ENCODE measurements around the gene SLC9A5. TPM values are rescaled to one million over a fixed set of nuclear protein-coding genes. Genes with fewer than 3 reads are reported as not detected.

The SLC9A5 gene
- total and polyA plus RNA-seq, 9 of the 15 experiments (the other 6 are each of a cell fraction or from before 2014, with no cell fraction given) = 0.06 to 3.1 (median 1.2) TPM

DNA sequence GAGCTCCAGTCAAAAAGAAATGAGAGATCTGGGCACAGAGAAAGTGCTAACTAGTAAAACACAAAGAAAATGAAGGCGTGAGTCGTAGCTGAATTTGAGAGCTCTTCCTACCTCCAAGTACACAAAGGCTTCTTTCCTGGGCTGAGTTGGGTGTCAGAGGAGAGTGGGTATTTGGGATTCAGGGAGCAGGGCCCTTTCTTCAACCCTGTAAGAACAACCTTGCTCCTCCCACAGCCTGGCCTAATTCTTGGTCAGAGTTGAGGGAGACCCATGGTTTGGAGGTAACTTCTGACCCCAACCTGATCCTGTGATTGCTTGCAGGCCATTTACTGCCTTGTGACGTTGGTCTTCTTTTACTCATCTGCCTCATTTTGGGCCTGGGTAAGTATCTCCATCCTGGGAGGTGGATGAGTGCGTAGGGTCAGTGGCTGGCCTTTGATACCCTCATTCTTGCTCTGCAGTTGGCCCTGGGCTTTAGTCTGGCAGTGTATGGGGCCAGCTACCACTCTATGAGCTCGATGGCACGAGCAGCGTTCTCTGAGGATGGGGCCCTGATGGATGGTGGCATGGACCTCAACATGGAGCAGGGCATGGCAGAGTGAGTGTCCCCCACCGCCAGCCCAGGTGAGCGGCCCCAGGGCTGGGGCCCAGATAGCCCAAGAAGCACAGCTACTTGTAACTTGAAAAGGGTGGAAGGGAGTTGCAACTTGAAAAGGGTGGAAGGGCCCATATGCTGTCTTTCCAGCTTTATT, 20.6 kb upstream of the SLC9A5 start (continued):
- TF ChIP-seq, protein P1, sequence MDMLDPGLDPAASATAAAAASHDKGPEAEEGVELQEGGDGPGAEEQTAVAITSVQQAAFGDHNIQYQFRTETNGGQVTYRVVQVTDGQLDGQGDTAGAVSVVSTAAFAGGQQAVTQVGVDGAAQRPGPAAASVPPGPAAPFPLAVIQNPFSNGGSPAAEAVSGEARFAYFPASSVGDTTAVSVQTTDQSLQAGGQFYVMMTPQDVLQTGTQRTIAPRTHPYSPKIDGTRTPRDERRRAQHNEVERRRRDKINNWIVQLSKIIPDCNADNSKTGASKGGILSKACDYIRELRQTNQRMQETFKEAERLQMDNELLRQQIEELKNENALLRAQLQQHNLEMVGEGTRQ (CRISPR knock-in tag; IDR thresholded peaks at IDR 0.05) = no peak
- no peak for TF ChIP-seq ZNF75A (CRISPR knock-in tag; IDR thresholded peaks at IDR 0.05)
- TF ChIP-seq SUPT5H (IDR thresholded peaks at IDR 0.05) = peak; percentile 52
- TF ChIP-seq EHMT2 (IDR thresholded peaks at IDR 0.05) = no peak
- 0 out of 2 replicates have a peak, but pooled peaks have one; percentile 17 for TF ChIP-seq POLR2A (conservative IDR thresholded peaks at IDR 0.05)
- no peak for TF ChIP-seq NFRKB (IDR thresholded peaks at IDR 0.05; ENCODE audit: low read depth)
- no peak for TF ChIP-seq TEAD2 (tag; IDR thresholded peaks at IDR 0.05)
- TF ChIP-seq, protein P2, sequence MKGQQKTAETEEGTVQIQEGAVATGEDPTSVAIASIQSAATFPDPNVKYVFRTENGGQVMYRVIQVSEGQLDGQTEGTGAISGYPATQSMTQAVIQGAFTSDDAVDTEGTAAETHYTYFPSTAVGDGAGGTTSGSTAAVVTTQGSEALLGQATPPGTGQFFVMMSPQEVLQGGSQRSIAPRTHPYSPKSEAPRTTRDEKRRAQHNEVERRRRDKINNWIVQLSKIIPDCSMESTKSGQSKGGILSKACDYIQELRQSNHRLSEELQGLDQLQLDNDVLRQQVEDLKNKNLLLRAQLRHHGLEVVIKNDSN (CRISPR knock-in tag; IDR thresholded peaks at IDR 0.05) = 0 out of 2 replicates have a peak, but pooled peaks have one; percentile 10
- no peak for TF ChIP-seq HDAC3 (IDR thresholded peaks at IDR 0.05; ENCODE audit: borderline replicate concordance, partially characterized antibody)
- TF ChIP-seq HCFC1 (IDR thresholded peaks at IDR 0.05; ENCODE audit: low read depth, low read length) = no peak
- TF ChIP-seq, protein P3, sequence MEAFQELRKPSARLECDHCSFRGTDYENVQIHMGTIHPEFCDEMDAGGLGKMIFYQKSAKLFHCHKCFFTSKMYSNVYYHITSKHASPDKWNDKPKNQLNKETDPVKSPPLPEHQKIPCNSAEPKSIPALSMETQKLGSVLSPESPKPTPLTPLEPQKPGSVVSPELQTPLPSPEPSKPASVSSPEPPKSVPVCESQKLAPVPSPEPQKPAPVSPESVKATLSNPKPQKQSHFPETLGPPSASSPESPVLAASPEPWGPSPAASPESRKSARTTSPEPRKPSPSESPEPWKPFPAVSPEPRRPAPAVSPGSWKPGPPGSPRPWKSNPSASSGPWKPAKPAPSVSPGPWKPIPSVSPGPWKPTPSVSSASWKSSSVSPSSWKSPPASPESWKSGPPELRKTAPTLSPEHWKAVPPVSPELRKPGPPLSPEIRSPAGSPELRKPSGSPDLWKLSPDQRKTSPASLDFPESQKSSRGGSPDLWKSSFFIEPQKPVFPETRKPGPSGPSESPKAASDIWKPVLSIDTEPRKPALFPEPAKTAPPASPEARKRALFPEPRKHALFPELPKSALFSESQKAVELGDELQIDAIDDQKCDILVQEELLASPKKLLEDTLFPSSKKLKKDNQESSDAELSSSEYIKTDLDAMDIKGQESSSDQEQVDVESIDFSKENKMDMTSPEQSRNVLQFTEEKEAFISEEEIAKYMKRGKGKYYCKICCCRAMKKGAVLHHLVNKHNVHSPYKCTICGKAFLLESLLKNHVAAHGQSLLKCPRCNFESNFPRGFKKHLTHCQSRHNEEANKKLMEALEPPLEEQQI (IDR thresholded peaks at IDR 0.05) = no peak
- TF ChIP-seq MYC (IDR thresholded peaks at IDR 0.05; ENCODE audit: low read depth, low read length) = no peak
- no peak for TF ChIP-seq MYC (CRISPR knock-in tag; IDR thresholded peaks at IDR 0.05; ENCODE audit: borderline replicate concordance, low read depth)
- TF ChIP-seq ZNF561 (CRISPR knock-in tag; conservative IDR thresholded peaks at IDR 0.05) = no peak
- TF ChIP-seq TSC22D4 (tag; IDR thresholded peaks at IDR 0.05) = no peak

Measured in K562 (cell line).